ENCODE results near the gene WNT8B.

- TF ChIP-seq CTCF (IDR thresholded peaks at IDR 0.05; ENCODE audit: insufficient read depth, low read length, poor library complexity, severe bottlenecking) (no peak), EZH2phosphoT487 (conservative IDR thresholded peaks at IDR 0.05; ENCODE audit: low read length) (no peak)
These were observed 21.3 kb downstream of the WNT8B start for GRCh38 chr10:100483876-100484666.

Measured in SU-DHL-6 (cell line).